ENCODE measurements around the gene LY9. TPM values are rescaled to one million over a fixed set of nuclear protein-coding genes. Genes with fewer than 3 reads are reported as not detected.
"Not testable (repeated sequence)": the region's sequence is repeated elsewhere in the genome, so short reads cannot be mapped to it uniquely, and the experiment has no call there.

LY9 gene
- total RNA-seq, 1 donor from 2014 or later, result not detected

- H3K9me3 Mint-ChIP-seq, result peaks cover 3% of the 10 kb centered on the region
- DNase-seq (ENCODE audit: low spot score), result no peak
- no peaks in the 10 kb centered on the region for H3K9me3 ChIP-seq (ENCODE audit: low read depth)
- H3K4me1 ChIP-seq, result no peaks in the 10 kb centered on the region
- no peak overlapping the region for H3K27ac Mint-ChIP-seq
- no peak overlapping the region for H3K4me2 ChIP-seq
- no peak overlapping the region for H3K4me3 Mint-ChIP-seq
- H3K36me3 Mint-ChIP-seq, result no peaks in the 10 kb centered on the region
- no peak overlapping the region for H3K9ac ChIP-seq
- H4K20me1 ChIP-seq (ENCODE audit: low read depth), result no peaks in the 10 kb centered on the region
- no peak overlapping the region for H3K4me3 ChIP-seq
- H2AFZ ChIP-seq (replicated peaks), result no peak overlapping the region
- no peaks in the 10 kb centered on the region for H3K79me2 ChIP-seq (ENCODE audit: low read depth)
- TF ChIP-seq EZH2phosphoT487 (IDR thresholded peaks at IDR 0.05) (no peak), CTCF (IDR thresholded peaks at IDR 0.05) (no peak), EZH2 (IDR thresholded peaks at IDR 0.05) (no peak)
- peaks cover 3% of the 10 kb centered on the region for H3K27me3 Mint-ChIP-seq (ENCODE audit: insufficient read depth, low read depth)
- H3K27me3 ChIP-seq, result no peaks in the 10 kb centered on the region
- H3F3A ChIP-seq (ENCODE audit: low read depth), result no peaks in the 10 kb centered on the region
- no peaks in the 10 kb centered on the region for H3K4me1 Mint-ChIP-seq
- H3K36me3 ChIP-seq, result no peaks in the 10 kb centered on the region
- H3K27ac ChIP-seq, result no peak overlapping the region
Measured at GRCh38 chr1:160781186-160781766, 14.7 kb upstream of the LY9 start.

GRCh38 chr1:160781914-160782689 lies 13.9 kb upstream of the LY9 start:
- Histone ChIP-seq H3K4me1 (no peaks in the 10 kb centered on the region), H3K36me3 (no peaks in the 10 kb centered on the region), H2AFZ (replicated peaks) (no peak overlapping the region), H3K4me3 (no peak overlapping the region), H3K27me3 (no peaks in the 10 kb centered on the region), H3K79me2 (ENCODE audit: low read depth) (no peaks in the 10 kb centered on the region), H3F3A (ENCODE audit: low read depth) (no peaks in the 10 kb centered on the region), H3K4me2 (no peak overlapping the region), H3K9ac (no peak overlapping the region), H3K9me3 (ENCODE audit: low read depth) (no peaks in the 10 kb centered on the region), H4K20me1 (ENCODE audit: low read depth) (no peaks in the 10 kb centered on the region), H3K27ac (no peak overlapping the region)
- no peaks in the 10 kb centered on the region for H3K36me3 Mint-ChIP-seq
- no peak overlapping the region for H3K27ac Mint-ChIP-seq
- TF ChIP-seq EZH2phosphoT487 (IDR thresholded peaks at IDR 0.05), result no peak
- TF ChIP-seq EZH2 (IDR thresholded peaks at IDR 0.05), result no peak
- no peak for TF ChIP-seq CTCF (IDR thresholded peaks at IDR 0.05)
- H3K4me1 Mint-ChIP-seq, result no peaks in the 10 kb centered on the region
- H3K4me3 Mint-ChIP-seq, result no peak overlapping the region
- peaks cover 3% of the 10 kb centered on the region for H3K9me3 Mint-ChIP-seq
- H3K27me3 Mint-ChIP-seq (ENCODE audit: insufficient read depth, low read depth), result peaks cover 4% of the 10 kb centered on the region
- DNase-seq (ENCODE audit: low spot score), result no peak

GRCh38 chr1:160782988-160783765 lies 12.8 kb upstream of the LY9 start:
- H3K4me2 ChIP-seq; H3K4me1 Mint-ChIP-seq; H3F3A ChIP-seq (ENCODE audit: low read depth); H3K9me3 ChIP-seq (ENCODE audit: low read depth); H3K27me3 ChIP-seq; H3K9ac ChIP-seq; DNase-seq (ENCODE audit: low spot score); H2AFZ ChIP-seq (replicated peaks); H3K9me3 Mint-ChIP-seq; H3K27ac ChIP-seq; H3K27me3 Mint-ChIP-seq (ENCODE audit: insufficient read depth, low read depth); H3K36me3 ChIP-seq; H3K79me2 ChIP-seq (ENCODE audit: low read depth); H3K36me3 Mint-ChIP-seq; H3K27ac Mint-ChIP-seq; H3K4me3 Mint-ChIP-seq; H4K20me1 ChIP-seq (ENCODE audit: low read depth); H3K4me1 ChIP-seq; H3K4me3 ChIP-seq: not testable (repeated sequence)

Data from neural progenitor cell (in vitro differentiated cells).